ENCODE data around the gene NIPAL1. TPM values are rescaled to one million over a fixed set of nuclear protein-coding genes. Genes with fewer than 3 reads are reported as not detected.

The NIPAL1 gene
- 0.20 TPM in 1 of 2 replicates, not detected in the other for total RNA-seq

DNA sequence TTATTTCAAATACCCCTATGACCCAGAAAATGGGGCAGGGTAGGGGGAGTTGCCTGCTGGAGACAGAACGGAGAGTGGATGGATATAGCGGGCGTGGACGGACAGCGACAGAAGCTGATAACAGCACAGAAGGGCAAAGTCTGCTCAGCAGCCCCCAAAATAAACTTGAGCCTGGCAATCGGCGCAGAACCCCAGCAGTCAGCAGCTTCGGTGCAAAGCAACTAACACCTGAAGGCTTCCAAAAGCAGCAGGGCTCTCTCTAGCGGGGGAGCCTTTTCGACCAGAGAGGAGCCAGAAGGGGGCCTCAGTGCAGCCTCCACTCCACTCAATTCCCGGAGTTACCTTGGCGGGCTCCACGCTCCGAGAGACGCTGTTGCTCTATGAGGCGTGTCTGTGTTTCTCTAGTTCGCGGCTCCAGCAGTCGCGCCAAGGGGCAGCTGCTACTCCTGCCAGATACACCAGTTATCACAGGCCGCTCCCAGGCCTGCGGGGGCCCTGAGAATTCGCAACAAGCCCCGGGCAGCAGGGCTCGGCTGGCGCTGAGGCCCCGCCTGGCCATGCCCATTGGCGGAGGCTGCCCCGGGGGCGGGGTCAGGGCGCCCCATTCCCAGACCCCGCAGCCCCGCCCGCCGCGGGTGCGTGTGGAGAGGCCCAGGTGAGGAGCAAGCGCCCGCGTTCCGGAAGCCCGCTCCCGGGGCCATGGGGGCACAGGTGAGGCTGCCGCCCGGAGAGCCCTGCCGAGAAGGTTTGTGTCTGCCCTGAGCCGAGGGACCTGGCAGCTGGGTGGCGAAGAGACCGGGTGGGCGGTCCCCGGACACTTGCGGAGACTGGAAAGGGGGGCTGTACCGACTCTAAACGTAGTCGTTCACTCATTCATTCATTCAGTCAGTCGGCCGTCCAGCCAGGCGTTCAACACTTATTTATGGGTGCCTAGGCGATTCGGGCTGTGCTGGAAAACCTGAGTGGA, at the start of gene NIPAL1, which contains the start of gene CNGA1:
NIPAL1 (plus strand) TSS at position 632 of the 967 bp plus-strand sequence; CDS start at position 700, 68 bp downstream.
CNGA1 (minus strand) TSS at position 541 of the 967 bp plus-strand sequence. CDS start 63,992 bp downstream, outside the sequence.

Other genes with a start within 250 kb of the NIPAL1 start
- gene CORIN, start 178.7 kb upstream of the NIPAL1 start, total RNA-seq: 0.25 and 2.0 TPM in 2 replicates
- 7.0 and 8.4 TPM in 2 replicates for gene NFXL1, start 102.2 kb upstream of the NIPAL1 start, total RNA-seq
- not detected in 2 replicates for gene CNGA1, start 91 bp upstream of the NIPAL1 start, total RNA-seq
- gene TXK, start 117.5 kb downstream of the NIPAL1 start, total RNA-seq: not detected in 2 replicates

All from cardiac ventricle fibroblast (primary cell).